HG03439 (cell line): ENCODE results near the gene FAR2.
"Not testable (repeated sequence)": the region's sequence is repeated elsewhere in the genome, so short reads cannot be mapped to it uniquely, and the experiment has no call there.

ENCODE experiments used
- ATAC-seq: cut with Tn5 transposase; IDR thresholded peaks from one replicate; pipeline ENCODE4 v1.9.1; 2021; ENCODE audit warnings: mild to moderate bottlenecking, moderate library complexity; ENCODE audit not compliant: unreplicated experiment

Gene FAR2

GRCh38 chr12:29316752-29317151 lies 167.7 kb downstream of the FAR2 start:
- no peak for ATAC-seq

DNA sequence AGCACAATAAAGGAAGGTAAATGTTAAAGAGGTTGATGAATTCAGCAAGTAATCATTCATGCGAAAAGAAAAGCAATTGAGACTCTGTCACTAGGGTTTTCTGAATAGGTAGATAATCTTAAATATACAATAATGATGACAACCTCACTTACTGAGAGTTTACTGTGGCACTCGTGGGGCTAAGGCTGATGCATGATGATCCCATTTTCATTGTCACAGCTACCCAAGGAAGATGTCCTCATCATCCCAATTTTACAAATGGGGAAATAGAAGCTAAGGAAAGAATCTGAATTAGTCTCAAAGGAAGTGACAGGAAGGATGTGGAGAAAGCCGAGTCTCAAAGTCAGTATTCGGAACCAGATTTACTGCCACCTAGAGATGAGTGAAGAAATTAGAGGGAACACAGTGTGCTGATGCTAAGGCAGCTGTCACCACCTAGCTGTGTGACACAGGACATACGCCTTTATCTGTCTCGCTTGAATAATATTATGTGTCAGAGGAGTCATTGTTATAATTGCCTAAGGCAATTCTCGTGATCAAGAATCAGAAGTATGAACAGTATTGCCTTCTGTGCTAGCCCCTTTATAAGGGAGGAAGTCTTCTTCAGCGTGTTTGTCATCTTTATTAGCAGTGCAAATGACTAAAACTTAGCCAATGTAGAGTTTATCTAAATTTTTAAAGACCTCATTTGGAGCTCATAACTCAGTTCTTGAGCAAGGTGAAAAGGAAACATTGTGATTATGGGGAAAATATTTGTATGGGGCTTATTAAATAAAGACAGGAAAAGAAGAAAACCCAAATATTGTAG lies 168.7 kb downstream of the FAR2 start:
- peak; percentile 97 for ATAC-seq

GRCh38 chr12:29320295-29321085 lies 171.4 kb downstream of the FAR2 start:
- ATAC-seq: no peak

DNA sequence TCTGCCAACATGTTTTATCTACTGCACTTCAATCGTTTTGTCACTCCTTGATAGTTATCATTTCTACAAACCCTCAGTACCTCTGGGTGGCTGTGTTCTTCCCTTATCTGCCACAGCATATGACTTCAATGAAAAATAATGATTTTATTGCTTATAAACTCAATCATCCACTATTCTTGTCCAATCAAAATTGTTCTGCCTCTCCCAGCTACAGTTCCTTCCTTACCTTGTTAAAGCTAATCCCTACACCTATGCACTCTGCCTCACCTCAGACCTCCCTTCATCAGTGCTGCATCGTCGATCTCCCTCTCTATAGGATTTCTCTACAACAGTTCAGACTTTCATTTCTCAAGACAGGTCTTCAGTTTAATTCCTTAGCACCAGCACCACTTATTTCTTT lies 173.1 kb downstream of the FAR2 start:
- no peak for ATAC-seq

GRCh38 chr12:29329411-29329810 lies 180.3 kb downstream of the FAR2 start:
- ATAC-seq: no peak

DNA sequence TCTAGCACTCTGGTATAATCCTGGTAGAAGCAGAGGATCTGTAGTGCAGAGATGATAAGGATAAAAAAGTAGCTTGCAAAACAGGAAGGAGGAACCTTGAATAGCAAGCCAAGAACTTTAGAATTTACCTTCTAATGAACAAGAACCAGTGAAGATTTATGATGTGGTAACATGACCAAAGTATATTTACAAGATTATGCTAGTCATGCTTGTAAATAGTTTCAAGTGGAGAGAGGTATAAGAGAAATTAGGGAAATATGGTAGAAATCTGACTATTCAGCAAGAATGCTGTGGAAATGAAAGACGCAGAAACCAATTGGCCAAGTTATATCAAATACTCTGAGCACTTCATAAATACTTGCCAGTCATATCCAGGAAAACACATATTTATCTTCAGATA lies 184.1 kb downstream of the FAR2 start:
- no peak for ATAC-seq

DNA sequence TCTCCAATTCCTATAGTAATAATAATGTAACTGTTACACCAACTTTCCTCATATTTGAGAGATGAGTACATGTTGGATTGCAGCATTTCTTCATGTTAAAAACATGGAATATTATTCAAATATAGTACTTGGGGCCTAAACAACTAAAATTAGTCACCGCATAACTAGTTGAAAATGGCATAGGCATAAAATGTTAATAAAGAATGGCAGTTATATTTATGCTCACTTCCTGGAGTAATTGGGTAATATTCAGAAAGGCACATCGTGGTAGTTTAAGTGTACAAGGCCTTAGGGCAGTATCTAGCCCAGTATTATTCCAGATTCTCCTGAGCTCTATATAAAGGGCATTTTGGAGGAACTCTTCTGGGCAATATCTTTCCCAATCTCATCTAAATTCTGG lies 185.9 kb downstream of the FAR2 start:
- no peak for ATAC-seq

- no peak for ATAC-seq
These were observed 188.2 kb downstream of the FAR2 start for GRCh38 chr12:29337325-29337724.

DNA sequence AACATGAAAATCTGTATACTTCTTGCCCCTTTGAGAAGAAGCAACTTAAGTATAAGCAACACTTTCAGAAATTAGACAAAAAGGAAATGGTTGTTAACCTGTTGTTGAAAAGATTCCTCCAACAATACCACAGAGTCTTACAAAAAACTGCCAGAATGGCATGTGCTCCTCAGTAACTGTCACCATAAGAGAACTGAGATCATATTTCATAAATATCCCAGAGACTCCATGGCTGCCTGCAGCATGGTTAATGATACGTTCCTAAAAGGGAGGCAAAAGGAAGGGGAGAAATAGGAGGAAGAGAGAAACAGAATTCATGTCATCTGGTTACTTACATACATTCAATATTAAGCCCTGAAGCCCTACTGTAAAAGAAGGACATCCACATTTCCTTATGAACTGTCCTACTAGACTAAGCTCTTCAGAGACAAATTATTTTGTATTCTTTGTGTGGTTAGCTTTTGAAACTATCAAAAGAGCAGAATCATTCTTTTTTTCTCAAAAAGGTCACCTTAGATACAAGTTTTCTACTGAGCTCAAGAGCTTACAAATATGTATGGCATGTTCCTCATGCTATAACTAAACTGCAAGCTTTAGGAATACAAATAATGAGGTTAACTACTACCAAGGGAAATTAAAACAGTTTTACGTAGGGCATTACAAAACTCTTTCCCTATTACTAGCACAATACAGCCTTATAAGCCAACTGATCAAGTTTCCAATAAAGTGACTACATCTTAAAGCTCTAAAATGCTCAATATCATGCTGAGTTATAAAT lies 194.1 kb downstream of the FAR2 start:
- ATAC-seq: no peak

- ATAC-seq: no peak
These were observed 197.8 kb downstream of the FAR2 start for GRCh38 chr12:29346769-29347421.

GRCh38 chr12:29350080-29350479 lies 201.0 kb downstream of the FAR2 start:
- ATAC-seq: no peak

- ATAC-seq: no peak
These were observed 205.9 kb downstream of the FAR2 start for GRCh38 chr12:29354954-29355353.

- ATAC-seq: no peak
These were observed 216.0 kb downstream of the FAR2 start for GRCh38 chr12:29365091-29365490.

GRCh38 chr12:29374012-29374411 lies 224.9 kb downstream of the FAR2 start:
- ATAC-seq: no peak

DNA sequence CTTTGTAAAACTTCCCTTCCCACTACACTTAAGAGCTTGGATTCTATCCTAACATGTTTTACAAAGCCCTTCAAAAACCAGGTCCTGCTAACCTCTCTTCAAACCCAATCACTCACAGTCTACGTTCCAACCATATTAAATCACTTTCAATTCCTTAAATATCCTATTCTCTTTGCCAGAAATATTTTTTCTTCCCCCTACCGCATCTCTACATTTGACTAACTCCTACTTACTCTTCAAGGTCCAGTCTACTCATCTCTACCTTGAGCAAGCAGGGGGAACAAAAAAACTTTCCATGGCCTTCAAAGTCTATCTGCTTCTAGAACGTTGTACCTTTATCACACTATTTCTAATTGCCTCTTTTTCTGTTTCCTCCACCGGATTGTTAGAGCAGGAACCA lies 225.8 kb downstream of the FAR2 start:
- ATAC-seq: no peak

- no peak for ATAC-seq
These were observed 227.0 kb downstream of the FAR2 start for GRCh38 chr12:29376118-29376517.

- peak; percentile 99 for ATAC-seq
These were observed 231.8 kb downstream of the FAR2 start, which contains the start of gene ERGIC2 for GRCh38 chr12:29380536-29381523. Gene ERGIC2 (minus strand): TSS chr12:29381172. CDS start chr12:29371633, 9,539 bp downstream.

DNA sequence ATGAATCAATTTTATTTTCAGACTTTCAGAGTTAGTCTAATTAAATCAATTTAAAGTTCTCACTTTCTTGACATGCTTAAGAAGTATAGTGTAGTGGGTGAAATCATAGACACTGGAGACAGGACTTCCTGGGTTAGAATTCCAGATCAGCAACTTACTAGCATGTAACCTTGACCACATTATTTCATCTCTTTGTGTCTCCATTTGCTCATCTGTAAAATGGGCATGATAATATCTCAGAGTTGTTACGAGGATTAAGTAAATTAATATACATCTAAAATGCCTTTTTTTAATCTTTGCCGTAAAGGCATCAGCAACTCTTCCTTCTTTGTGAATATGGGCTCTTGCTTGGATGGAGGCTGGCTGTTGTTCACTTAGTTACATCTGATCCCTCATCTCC lies 233.2 kb downstream of the FAR2 start:
- no peak for ATAC-seq

DNA sequence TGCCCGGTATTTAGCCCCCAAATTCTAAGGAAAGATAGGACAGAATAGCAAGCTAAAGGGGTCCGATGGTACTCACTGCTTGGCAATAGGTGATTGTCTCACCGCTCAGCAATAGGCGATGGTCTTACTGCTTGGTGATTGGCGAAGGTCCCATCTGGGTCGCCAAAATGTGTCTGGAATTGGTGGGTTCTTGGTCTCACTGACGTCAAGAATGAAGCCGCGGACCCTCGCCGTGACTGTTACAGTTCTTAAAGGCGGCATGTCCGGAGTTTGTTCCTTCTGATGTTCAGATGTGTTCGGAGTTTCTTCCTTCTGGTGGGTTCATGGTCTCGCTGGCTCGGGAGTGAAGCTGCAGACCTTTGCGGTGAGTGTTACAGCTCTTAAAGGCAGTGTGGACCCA lies 236.1 kb downstream of the FAR2 start:
- ATAC-seq: not testable (repeated sequence)
